ENCODE results near the gene EED.
A peak's percentile ranks its signal among the peaks of the same experiment; 100 is the strongest.

The EED gene

GRCh38 chr11:86228269-86229038 lies 16.1 kb upstream of the EED start:
- TF ChIP-seq USF1 (IDR thresholded peaks at IDR 0.05) (no peak), RAD21 (IDR thresholded peaks at IDR 0.05; ENCODE audit: low read depth) (no peak), TEAD4 (IDR thresholded peaks at IDR 0.05) (no peak; the same call in 1 of the 2 replicates), REST (IDR thresholded peaks at IDR 0.05; ENCODE audit: low read depth) (no peak), TCF12 (IDR thresholded peaks at IDR 0.05; ENCODE audit: low read depth) (no peak), EGR1 (IDR thresholded peaks at IDR 0.05) (no peak), FOXM1 (IDR thresholded peaks at IDR 0.05; ENCODE audit: borderline replicate concordance, low read depth) (no peak), YY1 (IDR thresholded peaks at IDR 0.05; ENCODE audit: low read depth) (no peak), TAF1 (IDR thresholded peaks at IDR 0.05; ENCODE audit: low read depth) (no peak), CREB1 (IDR thresholded peaks at IDR 0.05; ENCODE audit: low read depth) (no peak), CEBPB (IDR thresholded peaks at IDR 0.05) (no peak), EP300 (IDR thresholded peaks at IDR 0.05; ENCODE audit: borderline replicate concordance) (no peak), NFIC (IDR thresholded peaks at IDR 0.05) (no peak), ZBTB7A (IDR thresholded peaks at IDR 0.05; ENCODE audit: low read depth) (no peak)
- TF ChIP-seq, protein P1, sequence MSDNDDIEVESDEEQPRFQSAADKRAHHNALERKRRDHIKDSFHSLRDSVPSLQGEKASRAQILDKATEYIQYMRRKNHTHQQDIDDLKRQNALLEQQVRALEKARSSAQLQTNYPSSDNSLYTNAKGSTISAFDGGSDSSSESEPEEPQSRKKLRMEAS (IDR thresholded peaks at IDR 0.05), result no peak

- TF ChIP-seq, protein P1 (IDR thresholded peaks at IDR 0.05), result peak; percentile 32; the same call in 1 of the 2 replicates
Observed at GRCh38 chr11:86229039-86229330, 15.6 kb upstream of the EED start.

GRCh38 chr11:86230179-86230804 lies 14.3 kb upstream of the EED start:
- TF ChIP-seq RAD21 (IDR thresholded peaks at IDR 0.05; ENCODE audit: low read depth), result peak; percentile 19; the same call in 1 of the 2 replicates
- no peak for TF ChIP-seq CREB1 (IDR thresholded peaks at IDR 0.05; ENCODE audit: low read depth)

DNA sequence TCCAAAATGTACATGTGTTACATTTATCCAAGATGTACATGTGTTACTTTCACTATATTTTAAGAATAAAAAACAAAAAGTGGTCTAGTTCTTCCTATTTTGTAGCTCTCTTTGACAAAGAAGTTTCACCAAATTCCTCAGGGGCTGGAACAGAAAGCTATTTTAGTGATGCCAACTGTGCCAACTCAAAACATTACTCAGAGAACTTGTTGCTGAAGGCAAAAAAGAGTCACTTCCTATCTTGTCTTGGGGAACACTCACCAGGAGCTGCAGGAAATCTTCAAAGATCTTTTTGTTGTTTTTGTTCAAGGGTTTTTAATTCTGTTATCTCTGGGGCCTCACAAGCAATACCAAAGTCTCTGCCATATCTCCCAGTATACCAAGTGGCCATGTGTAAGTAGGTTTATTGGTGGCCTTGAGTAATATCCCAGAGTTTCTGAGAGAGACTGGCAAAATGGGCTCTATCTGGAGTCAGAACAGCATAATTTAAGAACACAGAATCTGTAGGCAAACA lies 13.6 kb upstream of the EED start:
- TF ChIP-seq USF1 (IDR thresholded peaks at IDR 0.05), result no peak
- TF ChIP-seq CEBPB (IDR thresholded peaks at IDR 0.05), result no peak
- TF ChIP-seq TAF1 (IDR thresholded peaks at IDR 0.05; ENCODE audit: low read depth), result no peak
- no peak for TF ChIP-seq REST (IDR thresholded peaks at IDR 0.05; ENCODE audit: low read depth)
- TF ChIP-seq FOXM1 (IDR thresholded peaks at IDR 0.05; ENCODE audit: borderline replicate concordance, low read depth), result no peak
- TF ChIP-seq, protein P1 (IDR thresholded peaks at IDR 0.05), result no peak
- no peak for TF ChIP-seq RAD21 (IDR thresholded peaks at IDR 0.05; ENCODE audit: low read depth)
- TF ChIP-seq YY1 (IDR thresholded peaks at IDR 0.05; ENCODE audit: low read depth), result no peak
- no peak for TF ChIP-seq TCF12 (IDR thresholded peaks at IDR 0.05; ENCODE audit: low read depth)
- TF ChIP-seq EGR1 (IDR thresholded peaks at IDR 0.05), result no peak
- TF ChIP-seq ZBTB7A (IDR thresholded peaks at IDR 0.05; ENCODE audit: low read depth), result no peak
- TF ChIP-seq TEAD4 (IDR thresholded peaks at IDR 0.05), result no peak
- no peak for TF ChIP-seq EP300 (IDR thresholded peaks at IDR 0.05; ENCODE audit: borderline replicate concordance)
- no peak for TF ChIP-seq NFIC (IDR thresholded peaks at IDR 0.05)
- TF ChIP-seq CREB1 (IDR thresholded peaks at IDR 0.05; ENCODE audit: low read depth), result no peak

DNA sequence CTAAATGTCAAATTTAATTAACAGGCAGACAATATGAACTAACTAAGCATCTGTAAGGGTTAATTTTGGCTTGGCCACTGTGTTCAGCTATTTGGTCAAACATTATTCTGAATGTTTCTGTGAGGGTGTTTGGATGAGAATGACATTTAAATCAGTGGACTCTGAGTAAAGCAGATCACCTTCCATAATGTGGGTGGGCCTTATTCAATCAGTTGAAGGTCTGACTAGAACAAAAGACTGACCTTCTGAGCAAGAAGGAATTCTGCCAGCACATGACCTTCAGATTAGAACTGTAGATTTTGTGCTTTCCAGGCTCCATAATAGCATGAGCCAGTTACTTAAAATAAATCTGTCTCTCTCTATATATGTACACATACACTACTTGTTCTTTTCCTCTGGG lies 12.0 kb upstream of the EED start:
- TF ChIP-seq TEAD4 (IDR thresholded peaks at IDR 0.05) (no peak), CEBPB (IDR thresholded peaks at IDR 0.05) (no peak), FOXM1 (IDR thresholded peaks at IDR 0.05; ENCODE audit: borderline replicate concordance, low read depth) (no peak), USF1 (IDR thresholded peaks at IDR 0.05) (no peak), EP300 (IDR thresholded peaks at IDR 0.05; ENCODE audit: borderline replicate concordance) (no peak), YY1 (IDR thresholded peaks at IDR 0.05; ENCODE audit: low read depth) (no peak), ZBTB7A (IDR thresholded peaks at IDR 0.05; ENCODE audit: low read depth) (no peak), CREB1 (IDR thresholded peaks at IDR 0.05; ENCODE audit: low read depth) (no peak), NFIC (IDR thresholded peaks at IDR 0.05) (no peak), TCF12 (IDR thresholded peaks at IDR 0.05; ENCODE audit: low read depth) (no peak), RAD21 (IDR thresholded peaks at IDR 0.05; ENCODE audit: low read depth) (no peak)
- TF ChIP-seq, protein P1 (IDR thresholded peaks at IDR 0.05), result no peak
